GM23338 (cell line): ENCODE data around the gene UVRAG. TPM values are rescaled to one million over a fixed set of nuclear protein-coding genes. Genes with fewer than 3 reads are reported as not detected.

Experiments used
- EZH2phosphoT487 ChIP-seq: fragments of 200-600 bp; sonication (generic); IDR thresholded peaks from one replicate; pipeline ENCODE4 v1.8.1; 2018; ENCODE audit warnings: antibody characterized with exemption; ENCODE audit not compliant: unreplicated experiment
- NANOG ChIP-seq: IDR thresholded peaks from 2 replicates; pipeline ENCODE4 v1.6.1; 2016; ENCODE audit warnings: antibody characterized with exemption, borderline replicate concordance
- POLR2AphosphoS5 ChIP-seq: IDR thresholded peaks from 2 replicates; pipeline ENCODE4 v1.6.1; 2016; ENCODE audit warnings: antibody characterized with exemption, low read depth
- STAT1 ChIP-seq: IDR thresholded peaks from one replicate; pipeline ENCODE4 v1.6.1; 2016; ENCODE audit warnings: antibody characterized with exemption; ENCODE audit not compliant: unreplicated experiment
- ZNF462 ChIP-seq: fragments of 250-450 bp; sonication (Bioruptor Pico); IDR thresholded peaks from 2 replicates; pipeline ENCODE4 v1.5.0; 2020; ENCODE audit warnings: mild to moderate bottlenecking, moderate library complexity
- polyA plus RNA-seq: library from polyadenylated mRNA; unstranded; fragments of >200 nt; fragmentation: Nextera tagmentation; extraction: Ambion mirVana; gene quantifications from 2 replicates; pipeline ENCODE4 v1.2.1, GENCODE V29; 2016
- total RNA-seq: library from RNA; depleted of rRNA; stranded (reverse); fragments of >200 nt; shearing (Covaris generic); gene quantifications from 2 replicates; pipeline ENCODE4 v1.2.3, GENCODE V29; 2014
- TF ChIP-seq, protein P1 (sequence below), 2 experiments: fragments of 200-600 bp in 1 of 2; sonication (generic) in 1 of 2; conservative IDR thresholded peaks; 2 replicates each; pipeline versions ENCODE4 v1.5.1 to v1.6.1; 2016 to 2017; ENCODE audit warnings: antibody characterized with exemption in 2 of 2, low read depth in 2 of 2, mild to moderate bottlenecking in 2 of 2, moderate library complexity in 1 of 2
- TF ChIP-seq, protein P2 (sequence below): IDR thresholded peaks from 2 replicates; pipeline ENCODE4 v1.6.1; 2016; ENCODE audit warnings: antibody characterized with exemption

Gene UVRAG
- total and polyA plus RNA-seq, 2 experiments from 2014 or later = 15.3 to 17.4 TPM

- TF ChIP-seq, protein P1, sequence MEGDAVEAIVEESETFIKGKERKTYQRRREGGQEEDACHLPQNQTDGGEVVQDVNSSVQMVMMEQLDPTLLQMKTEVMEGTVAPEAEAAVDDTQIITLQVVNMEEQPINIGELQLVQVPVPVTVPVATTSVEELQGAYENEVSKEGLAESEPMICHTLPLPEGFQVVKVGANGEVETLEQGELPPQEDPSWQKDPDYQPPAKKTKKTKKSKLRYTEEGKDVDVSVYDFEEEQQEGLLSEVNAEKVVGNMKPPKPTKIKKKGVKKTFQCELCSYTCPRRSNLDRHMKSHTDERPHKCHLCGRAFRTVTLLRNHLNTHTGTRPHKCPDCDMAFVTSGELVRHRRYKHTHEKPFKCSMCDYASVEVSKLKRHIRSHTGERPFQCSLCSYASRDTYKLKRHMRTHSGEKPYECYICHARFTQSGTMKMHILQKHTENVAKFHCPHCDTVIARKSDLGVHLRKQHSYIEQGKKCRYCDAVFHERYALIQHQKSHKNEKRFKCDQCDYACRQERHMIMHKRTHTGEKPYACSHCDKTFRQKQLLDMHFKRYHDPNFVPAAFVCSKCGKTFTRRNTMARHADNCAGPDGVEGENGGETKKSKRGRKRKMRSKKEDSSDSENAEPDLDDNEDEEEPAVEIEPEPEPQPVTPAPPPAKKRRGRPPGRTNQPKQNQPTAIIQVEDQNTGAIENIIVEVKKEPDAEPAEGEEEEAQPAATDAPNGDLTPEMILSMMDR (conservative IDR thresholded peaks at IDR 0.05; ENCODE audit: low read depth in 2 of 2) = no peak
- TF ChIP-seq, protein P2, sequence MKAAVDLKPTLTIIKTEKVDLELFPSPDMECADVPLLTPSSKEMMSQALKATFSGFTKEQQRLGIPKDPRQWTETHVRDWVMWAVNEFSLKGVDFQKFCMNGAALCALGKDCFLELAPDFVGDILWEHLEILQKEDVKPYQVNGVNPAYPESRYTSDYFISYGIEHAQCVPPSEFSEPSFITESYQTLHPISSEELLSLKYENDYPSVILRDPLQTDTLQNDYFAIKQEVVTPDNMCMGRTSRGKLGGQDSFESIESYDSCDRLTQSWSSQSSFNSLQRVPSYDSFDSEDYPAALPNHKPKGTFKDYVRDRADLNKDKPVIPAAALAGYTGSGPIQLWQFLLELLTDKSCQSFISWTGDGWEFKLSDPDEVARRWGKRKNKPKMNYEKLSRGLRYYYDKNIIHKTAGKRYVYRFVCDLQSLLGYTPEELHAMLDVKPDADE = no peak
- TF ChIP-seq EZH2phosphoT487 (no peak), NANOG (no peak), STAT1 (no peak), POLR2AphosphoS5 (no peak), ZNF462 (CRISPR knock-in tag) (no peak)
These were observed 38.5 kb upstream of the UVRAG start (continued) for GRCh38 chr11:75776546-75776945.
